ENCODE data around the gene CDT1. TPM values are rescaled to one million over a fixed set of nuclear protein-coding genes. Genes with fewer than 3 reads are reported as not detected.

Gene CDT1
- total and polyA plus RNA-seq, 10 of the 15 experiments (the other 5 are each of a cell fraction or from before 2014, with no cell fraction given): 0.50 to 87.6 (median 8.8) TPM

GRCh38 chr16:88793251-88793954 is 10.2 kb upstream of the CDT1 start:
- no peak for TF ChIP-seq ZZZ3 (IDR thresholded peaks at IDR 0.05; ENCODE audit: control insufficient read depth, insufficient read length, low read depth)
- no peak for TF ChIP-seq ETV6 (conservative IDR thresholded peaks at IDR 0.05 in 1 of 2, IDR thresholded peaks at IDR 0.05 in 1 of 2; ENCODE audit: borderline replicate concordance in 1 of 2, low read depth in 1 of 2)
- TF ChIP-seq, protein P1, sequence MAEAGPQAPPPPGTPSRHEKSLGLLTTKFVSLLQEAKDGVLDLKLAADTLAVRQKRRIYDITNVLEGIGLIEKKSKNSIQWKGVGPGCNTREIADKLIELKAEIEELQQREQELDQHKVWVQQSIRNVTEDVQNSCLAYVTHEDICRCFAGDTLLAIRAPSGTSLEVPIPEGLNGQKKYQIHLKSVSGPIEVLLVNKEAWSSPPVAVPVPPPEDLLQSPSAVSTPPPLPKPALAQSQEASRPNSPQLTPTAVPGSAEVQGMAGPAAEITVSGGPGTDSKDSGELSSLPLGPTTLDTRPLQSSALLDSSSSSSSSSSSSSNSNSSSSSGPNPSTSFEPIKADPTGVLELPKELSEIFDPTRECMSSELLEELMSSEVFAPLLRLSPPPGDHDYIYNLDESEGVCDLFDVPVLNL (IDR thresholded peaks at IDR 0.05; ENCODE audit: low read depth, low read length): no peak
- TF ChIP-seq POLR2A (IDR thresholded peaks at IDR 0.05; ENCODE audit: low read depth, low read length): peak; percentile 52; the same call in 1 of the 2 replicates
- intact Hi-C loops (cut with micrococcal nuclease; ENCODE audit: unreplicated experiment): no loop called here
- Histone ChIP-seq H3K9me3 (replicated peaks; ENCODE audit: control insufficient read depth, insufficient read depth, low read length) (no peaks in the 10 kb centered on the region), H3K36me3 (ENCODE audit: control insufficient read depth in 2 of 2, insufficient read depth in 2 of 2, low read length in 1 of 2) (no peaks in the 10 kb centered on the region; a peak in 1 of 4 replicates), H4K20me1 (ENCODE audit: control insufficient read depth, insufficient read depth) (no peaks in the 10 kb centered on the region), H3K27me3 (replicated peaks in 1 of 2; ENCODE audit: control insufficient read depth in 2 of 2, insufficient read depth in 2 of 2, low read length in 1 of 2) (no peaks in the 10 kb centered on the region), H3K4me3 (no peak overlapping the region), H3K79me2 (ENCODE audit: control insufficient read depth, insufficient read depth, low read length) (no peaks in the 10 kb centered on the region; the same call in 1 of the 2 replicates), H3K4me1 (ENCODE audit: control insufficient read depth, insufficient read depth, low read length) (peaks cover 20% of the 10 kb centered on the region), H3K27ac (ENCODE audit: control insufficient read depth, insufficient read depth) (no peak overlapping the region), H3K4me2 (ENCODE audit: control insufficient read depth, insufficient read depth) (no peak overlapping the region), H3K9ac (ENCODE audit: control insufficient read depth, insufficient read depth, low read length) (no peak overlapping the region), H2AFZ (ENCODE audit: control insufficient read depth, low read depth, low read length) (no peak overlapping the region)
- ATAC-seq (peak; percentile 23), DNase-seq (ENCODE audit: low read depth, low spot score) (no peak), FAIRE-seq (no peak)
- ChIA-PET RAD21 (ENCODE audit: unreplicated experiment) (interaction anchor here (0.8 kb wide), 1 partner anchor 10 kb away, joined by 3 read pairs; no protein-coding TSS in a partner anchor), SMC1A (ENCODE audit: uncharacterized antibody, unreplicated experiment) (interaction anchor here (0.8 to 0.9 kb wide), 2 partner anchors 12 to 56 kb away, joined by 3 read pairs; no protein-coding TSS in a partner anchor), POLR2A (interaction anchor here (1.0 to 1.1 kb wide), 3 partner anchors 9 to 12 kb away, joined by 3 to 6 read pairs (median 3); partner anchors contain the start of gene PIEZO1), CTCF (interaction anchor here (1.6 to 2.1 kb wide), 4 partner anchors 12 to 56 kb away, joined by 5 to 8 read pairs (median 6); no protein-coding TSS in a partner anchor)
- in situ Hi-C loops (cut with MboI): no loop called here
- no TSS peak for BruUV-seq (replicated peaks)
- WGBS (ENCODE audit: insufficient coverage, insufficient replicate concordance, low lambda C conversion rate, missing lambda C conversion rate): 37% methylated on average over 35 of the region's 35 CpGs
